PC-9 (cell line): ENCODE measurements around the gene CHIT1. TPM values are rescaled to one million over a fixed set of nuclear protein-coding genes. Genes with fewer than 3 reads are reported as not detected.

Source experiments
- BruUV-seq: library from RNA; stranded (reverse); fragments of 400-500 nt; replicated peaks from 2 replicates; lab custom pipeline; 2021; lab: Mats Ljungman, UMichigan
- CTCF ChIA-PET: fragments of 300-600 bp; sonication (Branson Sonifier 250); formaldehyde crosslinking; loops from one replicate; lab custom pipeline; 2022; ENCODE audit warnings: antibody characterized with exemption; lab: Charles Lee
- POLR2A ChIA-PET: fragments of 300-600 bp; sonication (Branson Sonifier 250); formaldehyde crosslinking; loops from one replicate; lab custom pipeline; 2022; ENCODE audit warnings: antibody characterized with exemption; ENCODE audit not compliant: unreplicated experiment; lab: Charles Lee
- DNase-seq, 2 experiments: peaks; one replicate each; pipeline versions ENCODE4 v3.0.0 to v3.0.0-alpha.2; 2015 to 2022; ENCODE audit warnings: mixed read lengths in 1 of 2
- H2AFZ ChIP-seq: fragments of 200-600 bp; sonication (generic); 2 replicates; pipeline ENCODE4 v1.8.1; 2017; ENCODE audit warnings: antibody characterized with exemption
- H3F3A ChIP-seq: fragments of 200-600 bp; sonication (generic); 2 replicates; pipeline ENCODE4 v1.8.1; 2017; ENCODE audit warnings: antibody characterized with exemption, mild to moderate bottlenecking, low read depth; ENCODE audit not compliant: insufficient read depth
- H3K27ac ChIP-seq: fragments of 200-600 bp; sonication (generic); 2 replicates; pipeline ENCODE4 v1.6.1; 2016; ENCODE audit warnings: mixed run types
- H3K27me3 ChIP-seq: fragments of 200-600 bp; sonication (generic); 2 replicates; pipeline ENCODE4 v1.6.1; 2016; ENCODE audit warnings: low read depth, mixed run types; ENCODE audit not compliant: insufficient read depth
- H3K36me3 ChIP-seq: fragments of 200-600 bp; sonication (generic); 2 replicates; pipeline ENCODE4 v1.6.1; 2016; ENCODE audit warnings: low read depth, mixed run types
- H3K4me1 ChIP-seq: fragments of 200-600 bp; sonication (generic); replicated peaks from 2 replicates; pipeline ENCODE4 v1.6.1; 2016; ENCODE audit warnings: mixed run types; ENCODE audit not compliant: insufficient read depth
- H3K4me2 ChIP-seq: fragments of 200-600 bp; sonication (generic); 2 replicates; pipeline ENCODE4 v1.6.1; 2017; ENCODE audit warnings: mixed run types
- H3K4me3 ChIP-seq: fragments of 200-600 bp; sonication (generic); 2 replicates; pipeline ENCODE4 v1.6.1; 2016; ENCODE audit warnings: mixed run types
- H3K79me2 ChIP-seq: fragments of 200-600 bp; sonication (generic); 2 replicates; pipeline ENCODE4 v1.6.1; 2017; ENCODE audit warnings: low read depth, mixed run types
- H3K9me2 ChIP-seq: fragments of 200-600 bp; sonication (generic); 2 replicates; pipeline ENCODE4 v1.8.1; 2017; ENCODE audit warnings: mild to moderate bottlenecking; ENCODE audit not compliant: insufficient read depth
- H3K9me3 ChIP-seq: fragments of 200-600 bp; sonication (generic); 2 replicates; pipeline ENCODE4 v1.8.1; 2016; ENCODE audit warnings: low read depth; ENCODE audit not compliant: insufficient read depth
- H4K20me1 ChIP-seq: fragments of 200-600 bp; sonication (generic); 2 replicates; pipeline ENCODE4 v1.8.1; 2017; ENCODE audit not compliant: insufficient read depth
- CTCF ChIP-seq: fragments of 200-600 bp; sonication (generic); conservative IDR thresholded peaks from 2 replicates; pipeline ENCODE4 v1.6.1; 2017; ENCODE audit warnings: mixed run types, antibody characterized with exemption, mild to moderate bottlenecking, moderate library complexity
- EZH2 ChIP-seq: fragments of 200-600 bp; sonication (generic); IDR thresholded peaks from 2 replicates; pipeline ENCODE4 v1.8.0; 2017; ENCODE audit warnings: antibody characterized with exemption, low read depth
- intact Hi-C: fragments of 100-400 bp; cut with micrococcal nuclease; formaldehyde crosslinking; loops from one replicate; pipeline ENCODE4 v1.10.0; 2022; ENCODE audit not compliant: unreplicated experiment
- total RNA-seq: library from RNA; stranded (reverse); gene quantifications from 2 replicates; pipeline ENCODE4 v1.2.3, GENCODE V29; 2021

CHIT1 gene
- total RNA-seq, 1 experiment from 2014 or later: not detected

- no peaks in the 10 kb centered on the region for H3F3A ChIP-seq
- no peak overlapping the region for H3K27ac ChIP-seq
- no peaks in the 10 kb centered on the region for H3K9me3 ChIP-seq
- no TSS peak for BruUV-seq
- no peaks in the 10 kb centered on the region for H3K79me2 ChIP-seq
- no peak overlapping the region for H2AFZ ChIP-seq
- no peaks in the 10 kb centered on the region for H3K36me3 ChIP-seq
- TF ChIP-seq CTCF (no peak), EZH2 (no peak)
- POLR2A ChIA-PET: no interaction called here
- DNase-seq: no peak
- no peaks in the 10 kb centered on the region for H3K27me3 ChIP-seq
- 0 out of 2 replicates have a peak, but pooled peaks cover under 1% of the 10 kb centered on the region for H3K4me1 ChIP-seq
- H3K9me2 ChIP-seq: no peaks in the 10 kb centered on the region
- no peak overlapping the region for H3K4me2 ChIP-seq
- no peak overlapping the region for H3K4me3 ChIP-seq
- CTCF ChIA-PET: interaction anchor here (0.6 kb wide), 1 partner anchor 193 kb away, joined by 5 read pairs; no protein-coding TSS in a partner anchor
- H4K20me1 ChIP-seq: no peaks in the 10 kb centered on the region
- intact Hi-C loops: no loop called here
Measured at GRCh38 chr1:203197625-203198024, 31.8 kb downstream of the CHIT1 start.

GRCh38 chr1:203196371-203196770 is 33.1 kb downstream of the CHIT1 start:
- DNase-seq: no peak

GRCh38 chr1:203190949-203191348 is 38.5 kb downstream of the CHIT1 start:
- H3F3A ChIP-seq: no peaks in the 10 kb centered on the region
- H3K9me3 ChIP-seq: no peaks in the 10 kb centered on the region
- ChIA-PET POLR2A (interaction anchor here (0.9 kb wide), 1 partner anchor 614 kb away, joined by 8 read pairs; no protein-coding TSS in a partner anchor), CTCF (no interaction called here)
- no peaks in the 10 kb centered on the region for H3K4me1 ChIP-seq
- no TSS peak for BruUV-seq
- no peaks in the 10 kb centered on the region for H3K27me3 ChIP-seq
- H3K27ac ChIP-seq: no peak overlapping the region
- no peaks in the 10 kb centered on the region for H3K9me2 ChIP-seq
- no peak overlapping the region for H3K4me2 ChIP-seq
- TF ChIP-seq EZH2: no peak
- no peak for TF ChIP-seq CTCF
- no peaks in the 10 kb centered on the region for H3K36me3 ChIP-seq
- intact Hi-C loops: no loop called here
- DNase-seq: no peak
- H3K79me2 ChIP-seq: no peaks in the 10 kb centered on the region
- H2AFZ ChIP-seq: no peak overlapping the region
- no peaks in the 10 kb centered on the region for H4K20me1 ChIP-seq
- H3K4me3 ChIP-seq: no peak overlapping the region

More at GRCh38 chr1:203196371-203196770, 33.1 kb downstream of the CHIT1 start:
- H3K9me2 ChIP-seq: no peaks in the 10 kb centered on the region
- H3K27ac ChIP-seq: no peak overlapping the region
- no peaks in the 10 kb centered on the region for H3K9me3 ChIP-seq
- no peaks in the 10 kb centered on the region for H3F3A ChIP-seq
- no peaks in the 10 kb centered on the region for H4K20me1 ChIP-seq
- POLR2A ChIA-PET: no interaction called here
- H3K4me2 ChIP-seq: no peak overlapping the region
- no peaks in the 10 kb centered on the region for H3K4me1 ChIP-seq
- H3K4me3 ChIP-seq: no peak overlapping the region
- BruUV-seq: no TSS peak
- H3K79me2 ChIP-seq: no peaks in the 10 kb centered on the region
- H3K27me3 ChIP-seq: no peaks in the 10 kb centered on the region
- no peak for TF ChIP-seq CTCF
- no peak for TF ChIP-seq EZH2
- H3K36me3 ChIP-seq: no peaks in the 10 kb centered on the region
- CTCF ChIA-PET: no interaction called here
- no peak overlapping the region for H2AFZ ChIP-seq
- intact Hi-C loops: no loop called here
